Ureter (tissue), 1 donor: Measurements from ENCODE around the gene PRDM10. TPM values are rescaled to one million over a fixed set of nuclear protein-coding genes. Genes with fewer than 3 reads are reported as not detected.

Experiments
- total RNA-seq: library from RNA; stranded (reverse); gene quantifications from one replicate; pipeline ENCODE4 v1.2.4, GENCODE V29; 2023
- donor health status: DM: yes; HTN: yes; CAD: no.

Gene PRDM10
- total RNA-seq, 1 donor from 2014 or later, result 10.3 TPM

Other genes starting within 250 kb of the PRDM10 start
- 94.3 TPM for gene TMEM45B, start 187.0 kb downstream of the PRDM10 start, total RNA-seq
- 32.7 TPM for gene NFRKB, start 107.3 kb downstream of the PRDM10 start, total RNA-seq
- gene APLP2, start 67.1 kb upstream of the PRDM10 start, total RNA-seq, result 318 TPM
- gene ST14, start 156.9 kb upstream of the PRDM10 start, total RNA-seq, result 103 TPM